EL (cell line): ENCODE measurements around the gene DYNLT1.
A peak's percentile ranks its signal among the peaks of the same experiment; 100 is the strongest.
"Not testable (repeated sequence)": the region's sequence is repeated elsewhere in the genome, so short reads cannot be mapped to it uniquely, and the experiment has no call there.

ENCODE experiments used
- DNase-seq: peaks from one replicate; pipeline ENCODE4 v3.0.0-alpha.2; 2016

The DYNLT1 gene

GRCh38 chr6:158644231-158645063 is at the start of gene DYNLT1:
TSS of gene DYNLT1 (minus strand) at chr6:158644743. CDS start at chr6:158644708, 35 bp downstream.
- peak; percentile 93 for DNase-seq

DNA sequence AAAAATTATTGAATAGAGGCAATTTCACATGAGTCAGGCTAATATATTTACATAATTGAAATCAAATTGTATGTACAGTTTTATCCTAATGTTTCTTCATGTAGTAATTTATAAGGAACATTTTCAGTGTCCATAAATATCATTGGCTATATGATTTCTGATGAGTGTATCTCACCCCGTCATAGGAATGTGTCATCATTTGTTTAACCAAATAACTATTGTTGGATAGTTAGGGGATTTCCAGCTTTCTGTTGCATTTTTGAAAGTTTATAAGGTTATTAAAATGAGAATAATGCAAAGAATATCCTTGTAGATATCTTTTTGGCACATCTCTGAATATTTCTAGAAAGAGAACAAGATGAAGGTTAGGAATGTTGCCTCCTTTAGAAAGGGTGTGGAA is 44.3 kb upstream of the DYNLT1 start:
- peak; percentile 47 for DNase-seq

- no peak for DNase-seq
These were observed 43.0 kb upstream of the DYNLT1 start for GRCh38 chr6:158687506-158687905.

GRCh38 chr6:158686791-158687381 is 42.3 kb upstream of the DYNLT1 start:
- DNase-seq, result no peak

- DNase-seq, result no peak
These were observed 41.8 kb upstream of the DYNLT1 start for GRCh38 chr6:158686311-158686710.

DNA sequence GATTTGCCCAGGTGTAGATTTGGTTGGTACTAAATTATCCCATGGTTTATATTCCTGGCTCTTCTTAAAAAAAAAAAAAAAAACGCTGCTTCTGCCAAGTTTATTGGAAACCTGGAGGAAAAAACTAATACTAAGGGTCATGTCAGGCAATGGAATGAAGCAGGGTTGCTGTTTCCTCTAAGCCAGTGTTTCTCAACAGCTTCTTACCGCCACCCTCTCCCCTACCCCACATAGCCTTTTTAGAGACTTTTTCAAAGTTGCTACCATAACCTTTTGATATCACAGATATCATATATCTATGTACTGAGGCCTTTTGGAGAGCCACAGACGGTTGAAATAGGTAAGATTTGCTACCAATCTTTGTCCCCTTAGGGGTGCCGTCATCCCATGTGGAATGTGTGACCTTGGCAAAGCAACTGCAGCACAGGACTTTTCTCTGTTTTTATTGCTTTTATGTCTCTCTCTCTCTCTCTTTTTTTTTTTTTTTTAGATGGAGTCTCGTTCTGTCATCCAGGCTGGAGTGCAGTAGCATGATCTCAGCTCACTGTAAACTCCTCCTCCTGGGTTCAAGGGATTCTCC is 40.3 kb upstream of the DYNLT1 start:
- no peak for DNase-seq

DNA sequence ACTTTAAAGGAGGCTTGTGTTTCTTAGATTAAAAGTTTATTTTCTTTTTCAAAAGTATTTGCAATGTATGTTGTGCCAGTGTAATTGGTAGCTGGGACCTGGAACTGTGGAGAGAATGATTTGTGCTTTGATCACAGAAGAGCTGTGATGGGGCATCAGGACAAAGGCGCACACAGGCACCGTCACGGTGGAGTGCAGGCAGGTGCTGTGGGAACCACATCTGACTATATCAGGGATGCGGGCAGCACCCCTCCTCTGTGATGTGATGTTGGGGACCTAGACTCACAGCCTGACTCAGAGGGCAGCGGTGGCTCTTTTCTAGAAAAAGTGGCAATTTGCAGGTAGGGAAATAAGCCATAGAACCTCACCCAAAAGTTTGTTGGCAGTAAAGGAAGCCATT is 39.8 kb upstream of the DYNLT1 start:
- DNase-seq, result no peak

DNA sequence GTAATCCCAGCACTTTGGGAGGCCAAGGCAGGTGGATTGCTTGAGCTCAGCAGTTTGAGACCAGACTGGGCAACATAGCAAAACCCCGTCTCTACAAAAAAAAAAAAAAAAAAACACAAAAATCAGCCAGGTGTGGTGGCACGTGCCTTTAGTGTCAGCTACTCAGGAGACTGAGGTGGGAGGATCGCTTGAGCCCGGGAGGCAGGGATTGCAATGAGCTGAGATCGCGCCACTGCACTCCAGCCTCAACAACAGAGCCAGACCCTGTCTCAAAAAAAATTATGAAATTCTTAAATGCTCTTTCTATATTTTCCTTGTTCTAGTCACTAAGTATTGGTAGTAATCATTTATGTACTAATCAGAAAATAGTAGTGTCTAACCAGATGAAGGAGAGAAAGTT is 35.9 kb upstream of the DYNLT1 start:
- no peak for DNase-seq

GRCh38 chr6:158680015-158680414 is 35.5 kb upstream of the DYNLT1 start:
- no peak for DNase-seq

- DNase-seq, result no peak
These were observed 33.5 kb upstream of the DYNLT1 start for GRCh38 chr6:158677906-158678578.

DNA sequence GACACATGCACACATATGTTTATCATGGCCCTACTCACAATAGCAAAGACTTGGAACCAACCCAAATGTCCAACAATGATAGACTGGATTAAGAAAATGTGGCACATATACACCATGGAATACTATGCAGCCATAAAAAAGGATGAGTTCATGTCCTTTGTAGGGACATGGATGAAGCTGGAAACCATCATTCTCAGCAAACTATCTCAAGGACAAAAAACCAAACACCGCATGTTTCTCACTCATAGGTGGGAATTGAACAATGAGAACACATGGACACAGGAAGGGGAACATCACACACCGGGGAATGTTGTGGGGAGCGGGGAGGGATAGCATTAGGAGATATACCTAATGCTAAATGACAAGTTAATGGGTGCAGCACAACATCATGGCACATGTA is 32.6 kb upstream of the DYNLT1 start:
- DNase-seq, result not testable (repeated sequence)

GRCh38 chr6:158674342-158675131 is 30.0 kb upstream of the DYNLT1 start:
- DNase-seq, result no peak

DNA sequence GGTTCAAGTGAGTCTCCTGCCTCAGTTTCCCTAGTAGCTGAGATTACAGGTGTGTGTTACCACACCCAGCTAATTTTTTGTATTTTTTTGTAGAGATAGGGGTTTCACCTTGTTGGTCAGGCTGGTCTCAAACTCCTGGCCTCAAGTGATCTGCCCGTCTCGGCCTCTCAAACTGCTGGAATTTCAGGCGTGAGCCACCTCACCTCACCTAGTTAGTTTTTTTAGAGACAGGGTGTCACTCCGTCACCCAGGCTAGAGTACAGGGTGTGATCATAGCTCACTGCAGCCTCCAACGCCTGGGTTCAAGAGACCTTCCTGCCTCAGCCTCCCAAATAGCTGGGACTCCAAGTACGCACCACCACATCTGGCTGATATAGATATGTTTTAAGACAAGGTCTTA is 28.2 kb upstream of the DYNLT1 start:
- DNase-seq, result no peak

DNA sequence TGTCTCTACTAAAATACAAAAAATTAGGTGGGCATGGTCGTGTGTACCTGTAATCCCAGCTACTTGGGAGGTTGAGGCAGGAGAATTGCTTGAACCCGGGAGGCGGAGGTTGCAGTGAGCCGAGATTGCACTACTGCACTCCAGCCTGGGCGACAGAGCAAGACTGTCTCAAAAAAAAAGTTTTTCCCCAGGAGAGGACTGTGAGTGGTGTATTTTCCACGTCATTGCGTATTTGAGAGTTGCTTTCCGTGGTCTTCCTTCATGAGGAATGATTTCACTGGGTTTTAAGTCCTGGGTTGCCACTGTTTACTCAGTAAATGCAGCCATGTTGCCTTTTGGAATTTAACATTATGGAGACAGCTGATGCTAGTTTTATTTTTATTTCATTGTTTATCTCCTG is 27.6 kb upstream of the DYNLT1 start:
- not testable (repeated sequence) for DNase-seq

- DNase-seq, result peak; percentile 54
These were observed 24.8 kb upstream of the DYNLT1 start for GRCh38 chr6:158669145-158670035.

- no peak for DNase-seq
These were observed 24.2 kb upstream of the DYNLT1 start for GRCh38 chr6:158668707-158669103.

DNA sequence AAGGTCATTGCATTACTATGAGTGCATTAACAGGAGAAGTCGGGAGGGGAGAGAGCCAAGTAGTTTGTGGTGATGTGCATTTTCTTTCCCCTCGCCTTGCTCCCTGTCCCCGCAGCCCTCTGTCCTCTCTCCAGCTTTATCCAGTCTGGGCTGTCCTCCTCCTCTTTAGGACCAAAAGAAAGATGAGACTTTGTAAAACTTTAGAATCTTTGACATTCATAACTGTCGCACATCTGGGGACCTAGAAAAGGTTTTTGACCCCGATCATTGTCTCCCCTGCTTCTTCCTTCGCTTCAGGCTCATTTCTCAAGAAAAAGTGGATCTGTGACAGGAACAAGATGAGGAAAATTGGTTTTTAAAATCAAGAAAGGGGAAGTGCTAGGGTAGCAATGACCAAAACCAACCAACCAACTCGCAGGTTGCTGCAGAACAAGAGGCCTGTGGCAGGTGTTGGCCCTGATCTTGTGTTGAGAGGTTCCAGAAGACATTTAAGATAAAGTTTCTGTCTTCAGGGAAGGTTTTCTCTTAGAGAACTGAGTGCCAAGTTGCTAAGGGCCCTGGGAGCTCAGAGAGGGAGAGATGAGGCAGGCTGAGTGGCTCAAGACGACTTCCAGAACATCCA is 22.9 kb upstream of the DYNLT1 start:
- no peak for DNase-seq

DNA sequence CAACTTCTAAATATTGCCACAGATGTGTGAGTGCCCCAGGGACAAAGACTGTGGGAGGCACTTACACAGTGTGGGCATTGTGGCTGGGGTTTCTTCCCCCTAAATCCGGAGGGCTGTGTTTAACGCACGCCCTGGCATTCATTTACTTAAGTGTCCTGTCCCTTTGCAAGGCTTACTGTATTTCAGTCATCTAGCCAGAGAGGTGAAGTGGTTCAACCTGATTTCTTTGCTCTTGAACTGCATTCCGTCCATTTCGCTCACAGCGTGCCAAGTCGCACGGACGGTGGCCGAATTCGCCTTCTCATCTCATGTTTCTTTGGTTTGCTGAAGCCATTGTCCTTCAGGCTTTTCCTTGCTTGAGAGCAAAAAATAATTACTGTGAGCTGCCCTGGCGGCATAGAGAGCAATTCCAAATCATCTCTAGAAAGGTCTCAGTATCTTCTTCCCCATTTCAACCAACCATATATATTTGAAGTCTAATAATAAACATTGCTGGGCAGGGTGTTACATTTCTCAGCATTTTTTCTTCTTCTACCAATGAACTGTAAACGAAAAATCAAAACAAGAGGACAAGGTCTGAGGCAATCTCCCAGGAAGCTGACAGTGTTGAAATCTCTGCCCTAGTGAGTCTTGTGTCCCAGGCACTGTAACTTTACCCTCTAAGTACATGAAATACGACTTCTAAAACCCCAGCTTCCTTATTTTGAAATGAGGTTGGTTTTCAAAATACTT is 22.3 kb upstream of the DYNLT1 start:
- DNase-seq, result no peak

DNA sequence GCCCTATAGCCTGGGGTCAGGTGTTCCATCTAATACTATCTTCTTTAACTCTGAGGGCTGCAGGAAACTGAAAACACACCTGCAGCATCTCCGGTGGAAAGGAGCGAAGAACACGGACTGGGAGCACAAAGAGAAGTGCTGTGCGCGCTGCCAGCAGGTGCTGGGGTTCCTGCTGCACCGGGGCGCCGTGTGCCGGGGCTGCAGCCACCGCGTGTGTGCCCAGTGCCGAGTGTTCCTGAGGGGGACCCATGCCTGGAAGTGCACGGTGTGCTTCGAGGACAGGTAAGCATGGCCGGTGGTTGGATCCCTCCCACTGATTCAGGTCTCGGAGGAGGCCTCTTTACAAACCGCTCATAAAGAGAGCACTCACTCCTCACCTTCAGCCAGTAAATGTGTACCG is 20.8 kb upstream of the DYNLT1 start:
- no peak for DNase-seq

GRCh38 chr6:158663625-158664165 is 19.2 kb upstream of the DYNLT1 start:
- no peak for DNase-seq
